ENCODE measurements around the gene OR6N2. TPM values are rescaled to one million over a fixed set of nuclear protein-coding genes. Genes with fewer than 3 reads are reported as not detected.

OR6N2 gene
- total and polyA plus RNA-seq, 4 donors, result not detected

DNA sequence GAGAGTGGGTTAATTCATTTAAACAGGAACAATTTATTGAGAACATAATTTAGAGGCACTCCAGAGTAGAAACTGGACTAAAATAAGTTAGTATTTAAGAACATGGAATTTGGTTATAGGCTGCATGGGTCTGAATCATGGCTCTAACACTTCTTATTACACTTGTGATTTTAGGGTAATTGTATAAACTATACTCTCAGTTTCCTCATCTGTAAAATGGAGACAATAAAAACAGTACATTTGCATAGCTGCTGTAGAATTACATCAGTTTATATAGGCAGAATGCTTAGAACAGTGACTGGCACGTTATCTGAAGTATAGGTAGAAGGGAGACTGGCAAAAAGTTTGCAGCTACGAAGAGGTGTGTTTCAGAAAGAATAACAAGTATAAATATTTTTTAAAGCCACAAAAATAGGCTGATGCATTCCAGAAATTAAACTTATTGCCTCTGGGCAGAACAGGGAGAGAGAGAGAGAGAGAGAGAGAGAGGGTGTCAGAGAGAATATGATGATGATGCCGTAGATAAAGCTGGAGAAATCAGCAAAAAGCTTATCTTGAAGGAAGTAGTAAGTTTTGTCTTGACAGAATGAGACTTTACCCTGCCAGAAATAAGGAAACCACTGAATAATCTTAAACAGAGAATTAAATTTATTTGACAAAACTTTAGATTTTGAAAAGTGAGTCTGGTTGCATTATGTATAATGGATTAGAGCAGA, 52.3 kb downstream of the OR6N2 start:
- WGBS, result 74% methylated on average over 3 of the region's 3 CpGs
- Histone ChIP-seq H3K27me3 (ENCODE audit: control insufficient read depth in 4 of 4, insufficient read depth in 4 of 4, low read length in 3 of 4) (no peaks in the 10 kb centered on the region), H3K27ac (ENCODE audit: low read depth in 1 of 2, low read length in 2 of 2) (no peak overlapping the region), H3K9ac (ENCODE audit: low read depth in 1 of 2, low read length in 2 of 2) (no peak overlapping the region), H3K36me3 (ENCODE audit: control insufficient read depth in 4 of 4, insufficient read depth in 3 of 4, low read depth in 1 of 4, low read length in 3 of 4) (no peaks in the 10 kb centered on the region), H3K4me1 (ENCODE audit: control insufficient read depth in 4 of 4, insufficient read depth in 4 of 4, low read length in 3 of 4) (peaks cover 0 to 1% (median 0%) of the 10 kb centered on the region in 4 donors), H3K9me3 (ENCODE audit: control insufficient read depth in 4 of 4, low read length in 3 of 4) (no peaks in the 10 kb centered on the region), H3K4me3 (ENCODE audit: low read depth in 1 of 3, low read length in 3 of 3) (no peak overlapping the region)
- DNase-seq (ENCODE audit: low spot score), result no peak
- TF ChIP-seq JUND (IDR thresholded peaks at IDR 0.05) (no peak), FOXA1 (IDR thresholded peaks at IDR 0.05) (no peak), GABPA (IDR thresholded peaks at IDR 0.05 in 1 of 2, conservative IDR thresholded peaks at IDR 0.05 in 1 of 2) (no peak), HNF4A (conservative IDR thresholded peaks at IDR 0.05) (no peak), SP1 (IDR thresholded peaks at IDR 0.05) (no peak), TAF1 (conservative IDR thresholded peaks at IDR 0.05) (no peak), RAD21 (IDR thresholded peaks at IDR 0.05) (no peak), FOXA2 (IDR thresholded peaks at IDR 0.05) (no peak), NR2F2 (IDR thresholded peaks at IDR 0.05) (no peak), HNF4G (IDR thresholded peaks at IDR 0.05) (no peak)
- TF ChIP-seq, protein P1, sequence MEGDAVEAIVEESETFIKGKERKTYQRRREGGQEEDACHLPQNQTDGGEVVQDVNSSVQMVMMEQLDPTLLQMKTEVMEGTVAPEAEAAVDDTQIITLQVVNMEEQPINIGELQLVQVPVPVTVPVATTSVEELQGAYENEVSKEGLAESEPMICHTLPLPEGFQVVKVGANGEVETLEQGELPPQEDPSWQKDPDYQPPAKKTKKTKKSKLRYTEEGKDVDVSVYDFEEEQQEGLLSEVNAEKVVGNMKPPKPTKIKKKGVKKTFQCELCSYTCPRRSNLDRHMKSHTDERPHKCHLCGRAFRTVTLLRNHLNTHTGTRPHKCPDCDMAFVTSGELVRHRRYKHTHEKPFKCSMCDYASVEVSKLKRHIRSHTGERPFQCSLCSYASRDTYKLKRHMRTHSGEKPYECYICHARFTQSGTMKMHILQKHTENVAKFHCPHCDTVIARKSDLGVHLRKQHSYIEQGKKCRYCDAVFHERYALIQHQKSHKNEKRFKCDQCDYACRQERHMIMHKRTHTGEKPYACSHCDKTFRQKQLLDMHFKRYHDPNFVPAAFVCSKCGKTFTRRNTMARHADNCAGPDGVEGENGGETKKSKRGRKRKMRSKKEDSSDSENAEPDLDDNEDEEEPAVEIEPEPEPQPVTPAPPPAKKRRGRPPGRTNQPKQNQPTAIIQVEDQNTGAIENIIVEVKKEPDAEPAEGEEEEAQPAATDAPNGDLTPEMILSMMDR (IDR thresholded peaks at IDR 0.05; ENCODE audit: low read depth, low read length, missing input control), result no peak
- TF ChIP-seq, protein P2, sequence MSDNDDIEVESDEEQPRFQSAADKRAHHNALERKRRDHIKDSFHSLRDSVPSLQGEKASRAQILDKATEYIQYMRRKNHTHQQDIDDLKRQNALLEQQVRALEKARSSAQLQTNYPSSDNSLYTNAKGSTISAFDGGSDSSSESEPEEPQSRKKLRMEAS (IDR thresholded peaks at IDR 0.05), result no peak
- TF ChIP-seq, protein P3, sequence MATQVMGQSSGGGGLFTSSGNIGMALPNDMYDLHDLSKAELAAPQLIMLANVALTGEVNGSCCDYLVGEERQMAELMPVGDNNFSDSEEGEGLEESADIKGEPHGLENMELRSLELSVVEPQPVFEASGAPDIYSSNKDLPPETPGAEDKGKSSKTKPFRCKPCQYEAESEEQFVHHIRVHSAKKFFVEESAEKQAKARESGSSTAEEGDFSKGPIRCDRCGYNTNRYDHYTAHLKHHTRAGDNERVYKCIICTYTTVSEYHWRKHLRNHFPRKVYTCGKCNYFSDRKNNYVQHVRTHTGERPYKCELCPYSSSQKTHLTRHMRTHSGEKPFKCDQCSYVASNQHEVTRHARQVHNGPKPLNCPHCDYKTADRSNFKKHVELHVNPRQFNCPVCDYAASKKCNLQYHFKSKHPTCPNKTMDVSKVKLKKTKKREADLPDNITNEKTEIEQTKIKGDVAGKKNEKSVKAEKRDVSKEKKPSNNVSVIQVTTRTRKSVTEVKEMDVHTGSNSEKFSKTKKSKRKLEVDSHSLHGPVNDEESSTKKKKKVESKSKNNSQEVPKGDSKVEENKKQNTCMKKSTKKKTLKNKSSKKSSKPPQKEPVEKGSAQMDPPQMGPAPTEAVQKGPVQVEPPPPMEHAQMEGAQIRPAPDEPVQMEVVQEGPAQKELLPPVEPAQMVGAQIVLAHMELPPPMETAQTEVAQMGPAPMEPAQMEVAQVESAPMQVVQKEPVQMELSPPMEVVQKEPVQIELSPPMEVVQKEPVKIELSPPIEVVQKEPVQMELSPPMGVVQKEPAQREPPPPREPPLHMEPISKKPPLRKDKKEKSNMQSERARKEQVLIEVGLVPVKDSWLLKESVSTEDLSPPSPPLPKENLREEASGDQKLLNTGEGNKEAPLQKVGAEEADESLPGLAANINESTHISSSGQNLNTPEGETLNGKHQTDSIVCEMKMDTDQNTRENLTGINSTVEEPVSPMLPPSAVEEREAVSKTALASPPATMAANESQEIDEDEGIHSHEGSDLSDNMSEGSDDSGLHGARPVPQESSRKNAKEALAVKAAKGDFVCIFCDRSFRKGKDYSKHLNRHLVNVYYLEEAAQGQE (IDR thresholded peaks at IDR 0.05), result no peak
- TF ChIP-seq, protein P4, sequence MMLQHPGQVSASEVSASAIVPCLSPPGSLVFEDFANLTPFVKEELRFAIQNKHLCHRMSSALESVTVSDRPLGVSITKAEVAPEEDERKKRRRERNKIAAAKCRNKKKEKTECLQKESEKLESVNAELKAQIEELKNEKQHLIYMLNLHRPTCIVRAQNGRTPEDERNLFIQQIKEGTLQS (IDR thresholded peaks at IDR 0.05), result no peak
- TF ChIP-seq, protein P5, sequence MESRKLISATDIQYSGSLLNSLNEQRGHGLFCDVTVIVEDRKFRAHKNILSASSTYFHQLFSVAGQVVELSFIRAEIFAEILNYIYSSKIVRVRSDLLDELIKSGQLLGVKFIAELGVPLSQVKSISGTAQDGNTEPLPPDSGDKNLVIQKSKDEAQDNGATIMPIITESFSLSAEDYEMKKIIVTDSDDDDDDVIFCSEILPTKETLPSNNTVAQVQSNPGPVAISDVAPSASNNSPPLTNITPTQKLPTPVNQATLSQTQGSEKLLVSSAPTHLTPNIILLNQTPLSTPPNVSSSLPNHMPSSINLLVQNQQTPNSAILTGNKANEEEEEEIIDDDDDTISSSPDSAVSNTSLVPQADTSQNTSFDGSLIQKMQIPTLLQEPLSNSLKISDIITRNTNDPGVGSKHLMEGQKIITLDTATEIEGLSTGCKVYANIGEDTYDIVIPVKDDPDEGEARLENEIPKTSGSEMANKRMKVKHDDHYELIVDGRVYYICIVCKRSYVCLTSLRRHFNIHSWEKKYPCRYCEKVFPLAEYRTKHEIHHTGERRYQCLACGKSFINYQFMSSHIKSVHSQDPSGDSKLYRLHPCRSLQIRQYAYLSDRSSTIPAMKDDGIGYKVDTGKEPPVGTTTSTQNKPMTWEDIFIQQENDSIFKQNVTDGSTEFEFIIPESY (IDR thresholded peaks at IDR 0.05), result no peak
